GM19438 (cell line): ENCODE results near the gene CHPF.

ENCODE experiments used
- ATAC-seq: cut with Tn5 transposase; IDR thresholded peaks from one replicate; pipeline ENCODE4 v1.9.1; 2021; ENCODE audit warnings: low read depth; ENCODE audit not compliant: unreplicated experiment

Gene CHPF

GRCh38 chr2:219569041-219569440 is 25.4 kb upstream of the CHPF start:
- ATAC-seq: no peak

DNA sequence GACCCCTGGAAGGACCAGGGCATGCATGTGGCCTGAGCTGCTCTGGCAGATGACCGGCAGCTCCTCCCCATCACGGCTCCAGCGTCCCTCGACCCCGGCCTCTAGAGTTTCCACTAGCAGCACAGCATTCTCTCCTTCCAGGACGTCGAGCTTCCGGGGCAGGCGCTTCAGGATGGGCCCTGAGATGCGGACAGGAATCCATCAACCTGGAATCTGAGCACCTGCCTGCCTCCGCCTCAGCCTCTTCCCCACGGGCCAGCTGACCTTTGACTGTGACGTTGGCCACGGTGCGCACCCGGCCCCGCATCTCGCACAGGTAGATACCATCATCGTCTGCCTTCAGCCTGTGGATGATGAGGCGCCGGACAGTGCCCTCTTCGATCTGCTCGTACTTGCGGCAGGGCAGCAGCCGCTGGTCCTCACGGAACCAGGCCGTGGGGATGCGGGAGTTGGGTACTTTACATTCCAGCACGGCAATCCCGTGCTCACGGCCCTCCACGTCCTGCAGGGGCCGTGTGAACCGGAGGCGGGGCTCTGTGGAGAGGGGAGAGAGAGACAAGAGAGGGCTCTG is 24.3 kb upstream of the CHPF start:
- ATAC-seq: no peak

- no peak for ATAC-seq
Observed at GRCh38 chr2:219567131-219567530, 23.5 kb upstream of the CHPF start.

GRCh38 chr2:219566640-219567039 is 23.0 kb upstream of the CHPF start:
- no peak for ATAC-seq

DNA sequence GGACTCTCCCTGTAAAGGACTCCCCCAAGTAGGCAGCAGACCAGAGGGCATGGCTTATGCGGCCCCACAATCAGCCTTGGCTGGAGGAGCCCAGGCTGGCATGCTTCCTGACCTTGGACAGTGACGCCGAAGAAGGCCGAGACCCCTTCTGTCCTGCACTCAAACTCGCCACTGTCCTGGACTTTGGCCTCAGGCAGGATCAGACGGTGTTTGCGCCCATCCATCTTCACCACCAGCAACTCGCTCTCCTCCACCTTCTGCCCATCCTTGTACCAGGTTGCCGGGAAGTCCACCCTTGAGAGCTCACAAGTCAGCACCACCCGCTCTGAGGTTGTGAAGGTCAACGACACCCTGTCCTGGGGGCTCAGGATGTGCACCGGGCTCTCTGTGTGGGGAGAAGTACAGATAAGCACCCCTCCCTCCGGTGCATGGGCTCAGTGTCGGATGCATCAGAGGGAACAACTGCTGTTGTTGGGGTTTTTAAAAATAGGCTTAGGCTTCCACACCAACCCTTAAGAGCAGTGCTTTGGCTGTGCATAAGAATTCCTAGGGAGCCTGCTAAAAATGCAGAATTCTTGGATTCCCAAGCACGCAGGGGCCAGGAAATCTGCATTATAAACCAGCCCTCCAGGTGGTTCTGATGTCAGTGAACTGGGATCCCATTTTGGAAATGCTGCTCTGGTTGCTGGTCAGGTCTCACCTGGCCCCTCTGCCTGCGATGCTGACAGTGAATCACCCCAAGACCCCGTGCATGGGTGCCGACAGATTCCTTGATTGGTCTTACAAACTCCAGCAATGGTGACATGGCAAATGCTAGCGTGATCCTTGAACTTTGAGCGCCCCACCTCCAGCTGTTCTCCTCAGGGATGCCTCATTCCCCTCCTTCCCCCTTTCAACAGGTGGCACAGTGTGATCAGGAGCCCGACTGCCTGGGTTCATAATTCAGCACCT is 21.8 kb upstream of the CHPF start:
- ATAC-seq: no peak

GRCh38 chr2:219563271-219563928 is 19.8 kb upstream of the CHPF start:
- no peak for ATAC-seq

DNA sequence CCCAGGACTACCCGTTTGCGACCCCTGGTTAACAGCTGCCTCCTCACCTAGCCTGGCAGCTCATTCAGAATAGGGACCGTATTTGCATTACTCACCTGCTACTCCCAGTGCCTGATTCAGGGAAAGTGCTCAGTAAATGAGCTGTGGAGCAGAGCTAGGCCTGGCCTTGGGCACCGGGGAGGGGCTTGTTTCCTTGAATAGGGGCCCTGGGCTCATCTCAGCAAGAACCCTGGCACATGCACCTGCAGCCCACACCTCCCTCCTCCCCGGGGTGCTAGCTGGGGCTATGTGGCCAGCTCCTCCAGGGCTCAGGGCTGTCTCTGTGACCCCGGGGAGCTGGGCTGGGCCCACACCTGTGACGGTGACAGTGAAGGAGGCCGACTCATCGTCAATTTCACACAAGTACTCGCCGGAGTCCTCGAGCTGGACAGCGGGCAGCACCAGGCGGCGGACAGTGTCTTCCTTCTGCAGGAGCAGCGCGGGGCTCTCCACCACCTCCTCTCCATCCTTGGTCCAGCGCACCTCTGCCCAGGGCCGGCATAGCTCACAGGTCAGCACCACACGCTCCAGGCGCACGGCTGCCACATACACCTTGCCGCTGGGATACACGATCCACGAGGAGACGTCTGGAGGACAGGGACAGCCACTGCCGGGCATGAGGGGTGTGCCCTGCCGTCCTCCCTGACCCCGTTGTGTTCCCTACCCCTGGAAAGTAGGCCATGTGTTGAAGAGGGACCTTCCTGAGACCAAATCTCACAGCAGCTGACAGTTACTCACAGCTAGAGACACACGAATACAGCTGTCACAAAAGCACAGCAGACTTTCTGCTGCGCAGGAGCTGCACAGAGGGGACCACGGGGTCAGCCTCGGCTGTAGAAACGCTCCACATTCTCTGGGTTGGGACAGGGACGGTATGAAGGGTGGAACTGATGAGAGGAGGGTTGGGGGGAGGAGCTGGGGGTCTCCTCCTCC is 18.7 kb upstream of the CHPF start:
- no peak for ATAC-seq

- no peak for ATAC-seq
Observed at GRCh38 chr2:219561179-219562048, 17.8 kb upstream of the CHPF start.

- ATAC-seq: no peak
Observed at GRCh38 chr2:219560893-219561178, 17.2 kb upstream of the CHPF start.

- no peak for ATAC-seq
Observed at GRCh38 chr2:219560037-219560892, 16.7 kb upstream of the CHPF start.

DNA sequence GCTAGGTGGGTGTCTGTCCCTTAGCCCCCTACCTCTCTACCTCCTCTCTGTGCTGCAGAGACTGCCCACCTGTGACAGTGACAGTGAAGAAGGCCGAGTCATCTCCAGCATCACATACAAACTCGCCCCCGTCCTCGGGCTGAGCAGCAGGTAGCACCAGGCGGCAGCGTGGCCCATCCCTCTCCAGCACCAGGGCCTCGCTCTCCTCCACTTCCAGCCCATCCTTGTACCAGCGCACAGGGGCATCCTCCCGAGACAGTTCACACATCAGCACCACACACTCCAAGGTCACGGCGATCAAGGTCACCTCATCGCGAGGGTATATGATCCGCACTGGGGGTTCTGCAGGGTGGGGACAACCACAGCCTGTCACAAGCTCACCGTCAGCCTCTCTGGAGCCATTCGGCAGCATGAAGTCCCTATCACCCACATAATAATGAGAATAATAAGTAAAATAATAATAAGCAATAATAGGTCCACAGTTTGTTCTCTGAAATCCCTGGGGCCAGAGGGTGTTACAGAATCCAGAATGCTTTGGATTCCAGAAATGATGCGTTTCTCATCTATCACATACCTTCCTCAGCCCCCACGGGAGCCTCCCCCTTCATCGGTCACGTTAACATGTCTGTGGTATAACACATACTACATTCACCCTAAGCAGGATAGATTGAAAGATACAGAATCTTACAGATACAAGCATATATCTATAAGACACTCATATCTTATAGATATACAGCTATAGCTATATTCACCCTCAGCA is 15.7 kb upstream of the CHPF start:
- ATAC-seq: no peak

GRCh38 chr2:219557791-219558785 is 14.5 kb upstream of the CHPF start:
- no peak for ATAC-seq

GRCh38 chr2:219557320-219557719 is 13.7 kb upstream of the CHPF start:
- no peak for ATAC-seq

- ATAC-seq: no peak
Observed at GRCh38 chr2:219556413-219556812, 12.8 kb upstream of the CHPF start.

DNA sequence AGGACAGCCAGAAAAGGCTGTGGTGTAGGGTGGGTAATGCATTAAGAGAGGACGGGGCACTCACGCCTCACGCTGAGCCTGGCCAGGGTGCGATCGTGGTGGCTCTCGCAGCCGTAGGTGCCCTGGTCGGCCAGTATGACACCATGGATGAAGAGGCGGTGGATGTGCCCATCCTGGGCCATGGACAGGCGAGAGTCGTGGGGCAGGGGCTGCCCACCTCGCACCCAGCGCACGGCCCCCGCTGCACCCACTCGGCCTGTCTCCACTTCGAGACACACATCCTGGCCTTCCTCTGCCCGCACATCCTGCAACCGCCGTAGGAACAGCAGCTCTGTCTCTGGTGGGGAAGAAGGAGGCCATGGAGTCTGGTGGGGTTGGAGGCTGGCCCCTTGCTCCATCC is 12.3 kb upstream of the CHPF start:
- ATAC-seq: no peak

DNA sequence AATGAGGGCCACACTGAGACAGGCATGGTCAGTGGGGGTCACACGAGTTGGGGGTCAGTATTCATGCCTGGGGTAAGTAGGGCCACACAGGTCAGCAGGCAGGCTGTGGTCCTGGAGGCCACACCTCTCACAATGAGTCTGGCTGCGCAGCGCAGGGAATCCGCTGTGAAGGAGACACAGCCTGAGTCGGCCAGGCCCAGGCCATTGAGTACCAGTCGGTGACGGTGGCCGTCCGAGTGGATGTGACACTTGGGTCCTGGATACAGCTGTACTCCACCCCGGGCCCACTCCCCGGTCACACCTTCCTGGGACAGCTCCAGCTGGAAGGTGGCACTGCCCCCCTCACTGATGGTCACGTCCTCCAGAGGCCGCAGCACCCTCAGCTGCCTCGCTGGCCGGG is 10.7 kb upstream of the CHPF start:
- no peak for ATAC-seq

DNA sequence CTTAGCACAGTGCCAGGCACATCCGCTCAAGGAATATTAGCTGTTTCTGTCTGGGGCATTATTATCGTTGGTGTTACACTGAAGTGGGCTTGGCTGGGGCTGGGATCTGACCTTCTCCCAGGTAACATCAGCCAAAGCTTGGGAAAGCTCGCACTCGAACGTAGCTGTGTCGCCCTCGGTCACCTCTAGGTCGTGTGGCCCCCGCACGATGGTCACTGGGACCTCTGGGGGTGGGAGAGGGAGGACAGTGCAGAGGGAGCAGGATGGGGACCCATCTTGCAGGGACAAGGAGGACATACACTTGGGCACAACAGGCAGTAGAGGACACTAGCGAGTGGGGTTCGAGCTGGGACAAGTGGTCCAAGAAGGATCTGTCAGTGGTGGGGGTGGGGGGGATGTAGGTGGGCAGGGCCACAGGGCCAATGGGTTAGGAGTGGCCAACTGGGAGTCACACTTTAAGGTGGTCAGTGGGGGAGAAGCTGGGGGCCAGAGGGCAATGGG is 9.9 kb upstream of the CHPF start:
- no peak for ATAC-seq
